CD4-positive, alpha-beta memory T cell (primary cell): ENCODE measurements around the gene RBM44. TPM values are rescaled to one million over a fixed set of nuclear protein-coding genes. Genes with fewer than 3 reads are reported as not detected.
A peak's percentile ranks its signal among the peaks of the same experiment; 100 is the strongest.

Source experiments
- CTCF ChIA-PET: fragments of 350-600 bp; sonication (Branson Sonifier 250); formaldehyde crosslinking; loops from one replicate; lab custom pipeline; 2021; ENCODE audit warnings: inconsistent platforms; ENCODE audit not compliant: partially characterized antibody; lab: Charles Lee
- POLR2A ChIA-PET: fragments of 350-600 bp; sonication (Branson Sonifier 250); formaldehyde crosslinking; loops from one replicate; lab custom pipeline; 2021; ENCODE audit not compliant: partially characterized antibody; lab: Charles Lee
- DNase-seq, 5 donors: peaks; one replicate each; pipeline versions ENCODE4 v3.0.0 to v3.0.0-alpha.2; 2020 to 2022; ENCODE audit warnings: mixed read lengths in 1 of 5
- H3K27ac ChIP-seq: one replicate; pipeline ENCODE4 v1.7.0; 2013; ENCODE audit warnings: low read depth, low read length
- H3K27me3 ChIP-seq: 2 replicates; pipeline ENCODE4 v1.7.0; 2013; ENCODE audit warnings: mild to moderate bottlenecking, low read length, moderate library complexity; ENCODE audit not compliant: insufficient read depth
- H3K36me3 ChIP-seq: 2 replicates; pipeline ENCODE4 v1.7.0; 2013; ENCODE audit warnings: mild to moderate bottlenecking, low read length, moderate library complexity; ENCODE audit not compliant: insufficient read depth
- H3K4me1 ChIP-seq: 2 replicates; pipeline ENCODE4 v1.7.0; 2013; ENCODE audit warnings: mild to moderate bottlenecking, low read length, moderate library complexity; ENCODE audit not compliant: insufficient read depth
- H3K4me3 ChIP-seq, 2 donors: one replicate each; pipeline ENCODE4 v1.7.0; 2013; ENCODE audit warnings: low read length in 2 of 2, mild to moderate bottlenecking in 1 of 2
- H3K9me3 ChIP-seq, 2 donors: one replicate each; pipeline ENCODE4 v1.7.0; 2013; ENCODE audit warnings: low read length in 2 of 2, control low read depth in 1 of 2; ENCODE audit not compliant: control insufficient read depth in 1 of 2
- H3K27ac Mint-ChIP-seq, 7 donors: one replicate each; pipeline ENCODE4 v1.8.0; 2020 to 2021; ENCODE audit warnings: mixed read lengths in 7 of 7, mild to moderate bottlenecking in 6 of 7, inconsistent platforms in 3 of 7, moderate library complexity in 3 of 7
- H3K27me3 Mint-ChIP-seq, 2 donors: one replicate each; pipeline ENCODE4 v1.8.0; 2020 to 2021; ENCODE audit warnings: mixed read lengths in 2 of 2
- H3K36me3 Mint-ChIP-seq, 2 donors: one replicate each; pipeline ENCODE4 v1.8.0; 2020 to 2021; ENCODE audit warnings: mixed read lengths in 2 of 2, inconsistent platforms in 1 of 2, mild to moderate bottlenecking in 1 of 2
- H3K4me1 Mint-ChIP-seq, 4 donors: one replicate each; pipeline ENCODE4 v1.8.0; 2020 to 2021; ENCODE audit warnings: mixed read lengths in 4 of 4, mild to moderate bottlenecking in 1 of 4
- H3K4me3 Mint-ChIP-seq, 8 donors: one replicate each; pipeline ENCODE4 v1.8.0; 2020 to 2021; ENCODE audit warnings: mixed read lengths in 8 of 8, mild to moderate bottlenecking in 7 of 8, moderate library complexity in 6 of 8, inconsistent platforms in 3 of 8
- H3K9me3 Mint-ChIP-seq, 8 donors: one replicate each; pipeline ENCODE4 v1.8.0; 2020 to 2021; ENCODE audit warnings: mixed read lengths in 8 of 8, mild to moderate bottlenecking in 5 of 8, inconsistent platforms in 3 of 8, moderate library complexity in 1 of 8
- intact Hi-C: fragments of 100-400 bp; cut with micrococcal nuclease; formaldehyde crosslinking; loops from one replicate; pipeline ENCODE4 v1.15.1; 2023
- polyA plus RNA-seq, 2 donors: library from polyadenylated mRNA; unstranded; fragments of 300-500 nt; fragmentation: Illumina TruSeq; gene quantifications; one replicate each; pipeline ENCODE4 v1.2.3, GENCODE V29; 2021
- total RNA-seq, 2 experiments: library from RNA; stranded (reverse); gene quantifications; one replicate each; pipeline ENCODE4 v1.2.3, GENCODE V29; 2021

The RBM44 gene
- total and polyA plus RNA-seq, 4 experiments from 2014 or later = 0.17 to 1.1 (median 0.47) TPM

DNA sequence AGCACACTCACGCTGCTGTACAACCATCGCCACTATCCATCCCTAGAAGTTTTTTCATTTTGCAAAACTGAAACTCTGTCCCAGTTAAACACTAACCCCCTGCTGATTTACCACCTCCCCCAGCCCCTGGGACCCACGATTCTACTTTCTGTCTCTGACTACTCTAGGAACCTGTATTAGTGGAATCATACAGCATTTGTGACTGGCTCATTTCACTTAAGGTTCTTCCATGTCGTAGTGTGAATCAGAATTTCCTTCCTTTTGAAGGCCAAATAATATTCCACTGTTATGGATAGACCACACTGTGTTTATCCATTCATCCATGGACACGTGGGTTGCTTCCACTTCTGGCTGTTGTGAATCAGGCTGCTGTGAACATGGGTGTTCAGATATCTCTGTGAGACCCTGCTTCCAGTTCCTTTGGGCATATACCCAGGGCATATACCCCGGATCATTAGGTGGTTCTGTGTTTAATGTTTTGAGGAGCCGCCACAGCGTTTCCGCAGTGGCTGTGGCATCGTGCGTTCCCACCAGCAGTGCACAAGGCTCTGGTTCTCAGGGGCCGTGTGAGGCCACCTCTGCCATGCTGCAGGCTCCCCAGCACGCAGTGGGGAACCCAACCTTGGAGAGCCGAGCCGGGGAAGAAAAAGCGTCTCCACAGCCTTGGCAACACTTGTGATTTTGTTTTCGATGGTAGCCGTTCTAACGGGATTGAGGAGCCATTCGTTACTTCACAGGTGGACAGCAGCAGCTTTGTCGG lies 70.9 kb downstream of the RBM44 start:
- intact Hi-C loops = no loop called here
- no peak for DNase-seq
- no peak overlapping the region for H3K27ac ChIP-seq
- Mint-ChIP-seq H3K27me3 (peaks cover 11 to 21% of the 10 kb centered on the region in 2 donors), H3K4me3 (peak overlapping the region in 3 of 8 donors; percentile 71 to 79 (median 72)), H3K4me1 (peaks cover 7 to 21% (median 13%) of the 10 kb centered on the region in 4 donors), H3K27ac (no peak overlapping the region), H3K9me3 (no peaks in the 10 kb centered on the region), H3K36me3 (no peaks in the 10 kb centered on the region)
- CTCF ChIA-PET = no interaction called here
- POLR2A ChIA-PET = no interaction called here
- no peaks in the 10 kb centered on the region for H3K36me3 ChIP-seq
- no peak overlapping the region for H3K4me3 ChIP-seq
- H3K4me1 ChIP-seq = no peaks in the 10 kb centered on the region
- no peaks in the 10 kb centered on the region for H3K9me3 ChIP-seq
- H3K27me3 ChIP-seq = no peaks in the 10 kb centered on the region

DNA sequence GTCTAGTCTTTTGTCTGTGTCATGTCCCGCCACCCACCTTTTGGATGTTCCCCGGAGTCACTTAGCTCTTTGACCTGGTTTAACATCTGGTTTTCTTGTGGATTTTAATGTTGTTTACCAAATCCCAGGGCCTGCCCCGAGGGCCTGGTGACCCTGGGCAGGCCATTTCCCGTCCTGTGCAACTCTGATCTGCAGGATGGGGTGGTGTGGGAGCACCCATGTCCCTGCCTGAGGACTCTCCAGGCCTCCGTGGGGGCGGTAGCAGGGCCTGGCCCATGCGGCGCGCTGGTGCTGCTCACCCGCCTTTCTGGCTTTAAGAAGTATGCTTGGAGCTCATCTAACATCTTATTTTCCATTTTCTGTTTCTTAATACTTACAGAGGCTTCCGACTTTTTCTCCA lies 71.5 kb downstream of the RBM44 start:
- no peaks in the 10 kb centered on the region for H3K36me3 ChIP-seq
- H3K4me3 ChIP-seq = no peak overlapping the region
- no peaks in the 10 kb centered on the region for H3K9me3 Mint-ChIP-seq
- peaks cover 13 to 21% of the 10 kb centered on the region in 2 donors for H3K27me3 Mint-ChIP-seq
- ChIA-PET POLR2A (no interaction called here), CTCF (no interaction called here)
- H3K36me3 Mint-ChIP-seq = no peaks in the 10 kb centered on the region
- H3K27ac ChIP-seq = no peak overlapping the region
- peaks cover 7 to 21% (median 13%) of the 10 kb centered on the region in 4 donors for H3K4me1 Mint-ChIP-seq
- H3K27me3 ChIP-seq = no peaks in the 10 kb centered on the region
- intact Hi-C loops = no loop called here
- no peak for DNase-seq
- H3K27ac Mint-ChIP-seq = no peak overlapping the region
- no peak overlapping the region for H3K4me3 Mint-ChIP-seq
- H3K4me1 ChIP-seq = no peaks in the 10 kb centered on the region
- H3K9me3 ChIP-seq = no peaks in the 10 kb centered on the region

DNA sequence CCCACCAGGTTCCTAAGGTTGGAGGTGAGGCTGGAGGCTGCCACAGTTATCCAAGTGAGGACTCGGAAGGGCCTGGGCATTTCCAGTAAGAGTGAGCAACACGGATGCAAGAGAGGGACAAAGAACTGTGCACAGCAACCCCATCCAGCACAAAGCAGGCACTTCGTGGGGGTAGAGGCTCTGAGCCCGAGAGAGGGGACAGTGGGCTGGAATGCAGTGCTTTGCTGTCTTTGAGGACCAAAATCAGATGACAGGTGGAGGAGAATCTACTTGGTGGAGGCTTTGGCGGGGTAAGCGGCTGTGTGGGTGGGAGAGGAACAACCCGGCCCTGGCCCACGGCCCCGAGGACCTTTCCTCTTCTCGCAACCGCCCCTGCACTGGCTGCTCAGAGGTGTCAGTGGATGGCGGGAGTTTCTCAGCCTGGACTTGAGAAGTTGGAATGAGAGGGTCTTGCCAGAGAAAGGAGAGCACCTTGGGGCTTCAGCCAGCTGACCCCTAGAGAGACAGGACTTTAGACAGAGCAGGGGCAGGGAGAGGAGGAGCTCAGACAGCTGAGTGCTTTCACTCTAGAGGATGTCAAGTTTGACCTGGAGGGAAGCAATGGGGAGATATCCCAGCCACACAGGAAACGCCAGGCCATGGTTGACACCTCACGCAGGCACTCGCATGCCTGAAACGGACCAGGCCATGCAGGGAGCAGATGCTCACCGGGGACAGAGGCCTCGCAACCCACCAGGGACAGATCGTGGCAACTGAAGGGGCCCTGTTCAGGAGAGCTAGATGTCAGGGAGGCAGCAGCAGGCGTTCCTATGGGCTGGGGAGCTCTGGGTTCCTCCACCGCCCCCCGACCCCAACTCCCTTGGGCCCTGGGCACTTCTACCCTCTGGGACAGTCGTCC lies 72.4 kb downstream of the RBM44 start:
- CTCF ChIA-PET = no interaction called here
- Mint-ChIP-seq H3K4me1 (peaks cover 7 to 21% (median 13%) of the 10 kb centered on the region in 4 donors), H3K9me3 (no peaks in the 10 kb centered on the region), H3K36me3 (no peaks in the 10 kb centered on the region), H3K27ac (no peak overlapping the region), H3K27me3 (peaks cover 13 to 21% of the 10 kb centered on the region in 2 donors), H3K4me3 (no peak overlapping the region)
- Histone ChIP-seq H3K27me3 (no peaks in the 10 kb centered on the region), H3K36me3 (no peaks in the 10 kb centered on the region), H3K4me3 (no peak overlapping the region), H3K9me3 (no peaks in the 10 kb centered on the region), H3K27ac (no peak overlapping the region), H3K4me1 (no peaks in the 10 kb centered on the region)
- DNase-seq = no peak
- intact Hi-C loops = no loop called here
- POLR2A ChIA-PET = no interaction called here

DNA sequence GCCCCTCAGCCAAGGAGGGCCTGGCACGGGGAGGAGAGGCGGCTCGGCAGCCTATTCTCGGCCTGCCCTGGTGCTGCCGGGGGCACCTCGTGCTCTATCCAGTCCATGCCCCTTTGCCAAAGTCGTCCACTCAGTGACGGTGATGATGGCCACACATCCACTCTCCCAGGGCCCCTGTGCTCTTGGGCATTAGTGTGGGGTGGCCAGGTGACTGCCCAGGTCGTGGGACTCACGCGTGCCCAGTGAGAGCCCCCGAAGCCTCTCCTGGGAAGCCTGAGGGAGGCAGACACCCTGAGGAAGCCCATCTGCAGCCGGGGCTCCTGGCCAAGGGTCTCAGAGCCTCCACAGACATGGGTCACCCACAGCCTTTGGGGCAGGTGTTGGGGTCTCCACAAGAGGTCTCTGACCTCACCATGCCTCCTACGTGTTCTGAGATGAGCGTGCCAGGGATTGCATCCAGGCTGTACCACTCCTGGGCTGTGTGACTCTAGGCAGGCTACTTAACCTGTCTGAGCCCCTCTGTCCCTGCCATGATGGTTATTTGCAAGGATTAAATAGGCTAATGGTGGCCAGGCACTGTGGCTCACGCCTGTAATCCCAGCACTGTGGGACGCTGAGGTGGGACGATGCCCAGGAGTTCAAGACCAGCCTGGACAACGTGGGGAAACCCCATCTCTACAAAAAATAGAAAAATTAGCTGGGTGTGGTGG lies 73.8 kb downstream of the RBM44 start:
- no peak overlapping the region for H3K4me3 Mint-ChIP-seq
- Histone ChIP-seq H3K36me3 (no peaks in the 10 kb centered on the region), H3K4me1 (no peaks in the 10 kb centered on the region), H3K9me3 (no peaks in the 10 kb centered on the region), H3K4me3 (no peak overlapping the region), H3K27me3 (no peaks in the 10 kb centered on the region), H3K27ac (no peak overlapping the region)
- H3K4me1 Mint-ChIP-seq = peaks cover 7 to 21% (median 13%) of the 10 kb centered on the region in 4 donors
- peaks cover 13 to 19% of the 10 kb centered on the region in 2 donors for H3K27me3 Mint-ChIP-seq
- intact Hi-C loops = no loop called here
- no peaks in the 10 kb centered on the region for H3K36me3 Mint-ChIP-seq
- ChIA-PET POLR2A (no interaction called here), CTCF (no interaction called here)
- no peaks in the 10 kb centered on the region for H3K9me3 Mint-ChIP-seq
- peak overlapping the region in 1 of 7 donors; percentile 42 for H3K27ac Mint-ChIP-seq
- no peak for DNase-seq

DNA sequence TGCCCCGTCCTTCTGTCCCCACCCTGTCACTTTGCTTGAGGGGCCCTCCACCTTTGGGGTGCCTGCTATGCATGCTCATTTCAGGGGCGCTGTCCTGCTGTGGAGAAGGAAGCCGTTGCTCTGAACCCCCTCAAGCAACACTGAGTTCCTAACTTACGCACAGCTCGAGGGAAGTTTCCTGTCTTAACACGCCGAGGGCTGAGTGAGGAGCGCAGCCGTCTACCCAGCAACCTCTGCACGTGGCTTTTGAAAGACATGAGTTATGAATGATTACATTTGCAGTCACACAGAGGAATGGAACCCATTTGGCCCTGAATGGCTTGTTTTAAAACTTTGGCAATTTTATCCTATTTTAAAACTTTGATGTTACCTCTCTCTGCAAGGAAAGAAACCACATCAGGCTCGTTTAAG lies 74.8 kb downstream of the RBM44 start:
- no peak for DNase-seq
- H3K4me3 Mint-ChIP-seq = peak overlapping the region in 1 of 8 donors; percentile 24
- no peak overlapping the region for H3K27ac Mint-ChIP-seq

DNA sequence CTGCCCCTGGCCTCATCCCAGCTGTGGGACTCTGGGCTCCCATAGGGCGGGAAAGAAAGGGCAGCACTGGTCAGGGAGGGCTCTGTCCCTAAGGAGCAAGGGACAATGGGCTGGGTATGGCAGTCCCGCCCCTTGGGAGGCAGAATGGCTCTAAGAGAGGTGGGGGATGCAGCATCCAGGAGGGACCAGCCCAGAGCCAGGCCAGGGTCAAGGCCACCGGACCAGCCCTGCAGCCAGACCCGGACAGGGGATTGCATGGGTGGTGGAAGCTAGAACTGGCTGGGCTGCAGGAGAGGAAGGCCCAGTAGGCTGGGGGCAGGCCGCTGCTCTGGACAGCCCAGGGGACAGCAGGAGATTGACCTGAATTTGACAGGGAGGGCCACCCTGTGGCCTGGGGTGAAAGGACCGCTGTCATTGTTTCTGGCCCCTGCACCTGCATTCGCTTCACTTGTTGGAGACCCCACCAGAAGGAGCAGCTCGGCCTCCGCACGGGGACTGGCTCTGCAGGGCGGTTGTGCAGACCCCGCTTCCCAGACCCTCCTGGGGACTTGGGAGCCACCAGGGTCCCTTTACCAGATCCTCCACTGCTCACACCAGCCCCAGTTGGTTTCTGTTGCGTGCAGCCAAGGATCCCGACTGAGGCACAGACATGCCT lies 75.4 kb downstream of the RBM44 start:
- POLR2A ChIA-PET = no interaction called here
- Mint-ChIP-seq H3K27me3 (peaks cover 12 to 15% of the 10 kb centered on the region in 2 donors), H3K9me3 (no peaks in the 10 kb centered on the region), H3K36me3 (no peaks in the 10 kb centered on the region), H3K27ac (no peak overlapping the region), H3K4me3 (no peak overlapping the region), H3K4me1 (peaks cover 3 to 12% (median 7%) of the 10 kb centered on the region in 4 donors)
- Histone ChIP-seq H3K9me3 (no peaks in the 10 kb centered on the region), H3K4me1 (no peaks in the 10 kb centered on the region), H3K4me3 (no peak overlapping the region), H3K27me3 (no peaks in the 10 kb centered on the region), H3K27ac (no peak overlapping the region), H3K36me3 (no peaks in the 10 kb centered on the region)
- no peak for DNase-seq
- CTCF ChIA-PET = no interaction called here
- intact Hi-C loops = no loop called here

More for the DNA sequence above, 74.8 kb downstream of the RBM44 start:
- Histone ChIP-seq H3K27me3 (no peaks in the 10 kb centered on the region), H3K4me3 (no peak overlapping the region), H3K4me1 (no peaks in the 10 kb centered on the region), H3K27ac (no peak overlapping the region), H3K36me3 (no peaks in the 10 kb centered on the region), H3K9me3 (no peaks in the 10 kb centered on the region)
- Mint-ChIP-seq H3K27me3 (peaks cover 13 to 19% of the 10 kb centered on the region in 2 donors), H3K9me3 (no peaks in the 10 kb centered on the region), H3K4me1 (peaks cover 7 to 18% (median 13%) of the 10 kb centered on the region in 4 donors), H3K36me3 (no peaks in the 10 kb centered on the region)
- CTCF ChIA-PET = no interaction called here
- intact Hi-C loops = no loop called here
- POLR2A ChIA-PET = no interaction called here
